CD14-positive monocyte (primary cell): ENCODE results near the gene SLC38A8. TPM values are rescaled to one million over a fixed set of nuclear protein-coding genes. Genes with fewer than 3 reads are reported as not detected.

Experiments
- DNase-seq, 3 donors: peaks; one replicate each; pipeline ENCODE4 v3.0.0-alpha.2; 2011 to 2022
- H2AFZ ChIP-seq: 2 replicates; pipeline ENCODE4 v1.6.0; 2012; ENCODE audit warnings: mild to moderate bottlenecking, low read depth, low read length, inconsistent platforms; ENCODE audit not compliant: insufficient read depth, poor library complexity, severe bottlenecking
- H3K27ac ChIP-seq, 2 donors: 1 replicate in 1 of 2; 2 replicates in 1 of 2; pipeline ENCODE4 v1.5.1; 2012 to 2013; ENCODE audit warnings: low read length in 2 of 2, control low read depth in 1 of 2, inconsistent platforms in 1 of 2, low read depth in 1 of 2, mild to moderate bottlenecking in 1 of 2
- H3K27me3 ChIP-seq, 2 donors: one replicate each; pipeline versions ENCODE4 v1.6.0 to v1.6.1; 2011 to 2013; ENCODE audit warnings: low read length in 2 of 2; ENCODE audit not compliant: control insufficient read depth in 2 of 2, insufficient read depth in 2 of 2
- H3K36me3 ChIP-seq, 2 donors: replicated peaks in 1 of 2; 1 replicate in 1 of 2; 2 replicates in 1 of 2; pipeline versions ENCODE4 v1.5.1 to v1.6.1; 2012 to 2013; ENCODE audit warnings: low read length in 2 of 2, control low read depth in 1 of 2, inconsistent platforms in 1 of 2, mild to moderate bottlenecking in 1 of 2; ENCODE audit not compliant: insufficient read depth in 2 of 2, control insufficient read depth in 1 of 2
- H3K4me1 ChIP-seq, 2 donors: 1 replicate in 1 of 2; 2 replicates in 1 of 2; pipeline versions ENCODE4 v1.5.1 to v1.6.1; 2012 to 2013; ENCODE audit warnings: low read length in 2 of 2, control low read depth in 1 of 2, inconsistent platforms in 1 of 2, mild to moderate bottlenecking in 1 of 2, moderate library complexity in 1 of 2; ENCODE audit not compliant: insufficient read depth in 2 of 2, control insufficient read depth in 1 of 2
- H3K4me2 ChIP-seq: replicated peaks from 2 replicates; pipeline ENCODE3; 2012; ENCODE audit warnings: low read length, moderate library complexity, mild to moderate bottlenecking; ENCODE audit not compliant: poor library complexity, severe bottlenecking; ENCODE audit errors: extremely low read depth
- H3K4me3 ChIP-seq, 3 experiments: fragments of 200-600 bp in 1 of 3; sonication (generic) in 1 of 3; replicated peaks in 1 of 3; 1 replicate in 2 of 3; 2 replicates in 1 of 3; pipeline ENCODE4 v1.5.1; 2011 to 2013; ENCODE audit warnings: low read length in 3 of 3, mild to moderate bottlenecking in 3 of 3, control low read depth in 2 of 3, low read depth in 2 of 3, inconsistent platforms in 1 of 3, moderate library complexity in 1 of 3
- H3K79me2 ChIP-seq: 2 replicates; pipeline ENCODE4 v1.6.0; 2012; ENCODE audit warnings: mild to moderate bottlenecking, control low read depth, inconsistent platforms, low read length, moderate library complexity; ENCODE audit not compliant: insufficient read depth
- H3K9ac ChIP-seq: 2 replicates; pipeline ENCODE4 v1.6.0; 2017; ENCODE audit warnings: low read length, mild to moderate bottlenecking; ENCODE audit not compliant: insufficient read depth, poor library complexity, severe bottlenecking
- H3K9me3 ChIP-seq, 2 donors: replicated peaks in 1 of 2; 1 replicate in 1 of 2; 2 replicates in 1 of 2; pipeline versions ENCODE4 v1.5.1 to v1.6.1; 2012 to 2013; ENCODE audit warnings: low read length in 2 of 2, control low read depth in 1 of 2; ENCODE audit not compliant: control insufficient read depth in 1 of 2, insufficient read depth in 1 of 2
- H4K20me1 ChIP-seq: 2 replicates; pipeline ENCODE4 v1.6.0; 2012; ENCODE audit warnings: mild to moderate bottlenecking, low read length, control low read depth, moderate library complexity; ENCODE audit not compliant: insufficient read depth
- H3K27ac Mint-ChIP-seq, 7 donors: one replicate each; pipeline ENCODE4 v1.8.0; 2020; ENCODE audit warnings: mild to moderate bottlenecking in 7 of 7, mixed read lengths in 7 of 7, moderate library complexity in 6 of 7, inconsistent platforms in 2 of 7
- H3K27me3 Mint-ChIP-seq, 3 donors: one replicate each; pipeline ENCODE4 v1.8.0; 2021 to 2022; ENCODE audit warnings: low read depth in 3 of 3, mild to moderate bottlenecking in 3 of 3, mixed read lengths in 3 of 3, moderate library complexity in 3 of 3, inconsistent platforms in 1 of 3
- H3K36me3 Mint-ChIP-seq, 2 donors: one replicate each; pipeline ENCODE4 v1.8.0; 2020; ENCODE audit warnings: mixed read lengths in 2 of 2, inconsistent platforms in 1 of 2, mild to moderate bottlenecking in 1 of 2
- H3K4me1 Mint-ChIP-seq: one replicate; pipeline ENCODE4 v1.8.0; 2020; ENCODE audit warnings: mild to moderate bottlenecking, mixed read lengths
- H3K4me3 Mint-ChIP-seq, 2 donors: one replicate each; pipeline ENCODE4 v1.8.0; 2020; ENCODE audit warnings: mild to moderate bottlenecking in 2 of 2, mixed read lengths in 2 of 2, moderate library complexity in 1 of 2
- H3K9me3 Mint-ChIP-seq, 7 donors: one replicate each; pipeline ENCODE4 v1.8.0; 2020 to 2022; ENCODE audit warnings: mixed read lengths in 7 of 7, mild to moderate bottlenecking in 6 of 7, moderate library complexity in 6 of 7, inconsistent platforms in 2 of 7
- WGBS: methylation state at CpG from one replicate; pipeline ENCODE4 v1.1.5; 2013; ENCODE audit warnings: missing lambda C conversion rate; ENCODE audit not compliant: insufficient coverage; 5-methylcytosine and 5-hydroxymethylcytosine counted together
- intact Hi-C, 2 donors: fragments of 100-400 bp; cut with micrococcal nuclease; formaldehyde crosslinking; loops; one replicate each; pipeline versions ENCODE4 v1.15.0 to v1.15.1; 2023
- polyA plus RNA-seq, 3 donors: library from polyadenylated mRNA; depleted of rRNA in 1 of 3; unstranded in 2 of 3; stranded (reverse) in 1 of 3; fragments of 300-500 nt in 2 of 3; fragments of >200 nt in 1 of 3; fragmentation: Illumina TruSeq in 2 of 3; gene quantifications; 1 replicate in 2 of 3; 2 replicates in 1 of 3; pipeline ENCODE4 v1.2.3, GENCODE V29; 2012 to 2021
- TF ChIP-seq, protein P1 (sequence below): fragments of 200-600 bp; IDR thresholded peaks from one replicate; pipeline ENCODE4 v1.8.0; 2022; ENCODE audit warnings: antibody characterized with exemption, mild to moderate bottlenecking

The SLC38A8 gene
- polyA plus RNA-seq, 3 donors, result not detected

DNA sequence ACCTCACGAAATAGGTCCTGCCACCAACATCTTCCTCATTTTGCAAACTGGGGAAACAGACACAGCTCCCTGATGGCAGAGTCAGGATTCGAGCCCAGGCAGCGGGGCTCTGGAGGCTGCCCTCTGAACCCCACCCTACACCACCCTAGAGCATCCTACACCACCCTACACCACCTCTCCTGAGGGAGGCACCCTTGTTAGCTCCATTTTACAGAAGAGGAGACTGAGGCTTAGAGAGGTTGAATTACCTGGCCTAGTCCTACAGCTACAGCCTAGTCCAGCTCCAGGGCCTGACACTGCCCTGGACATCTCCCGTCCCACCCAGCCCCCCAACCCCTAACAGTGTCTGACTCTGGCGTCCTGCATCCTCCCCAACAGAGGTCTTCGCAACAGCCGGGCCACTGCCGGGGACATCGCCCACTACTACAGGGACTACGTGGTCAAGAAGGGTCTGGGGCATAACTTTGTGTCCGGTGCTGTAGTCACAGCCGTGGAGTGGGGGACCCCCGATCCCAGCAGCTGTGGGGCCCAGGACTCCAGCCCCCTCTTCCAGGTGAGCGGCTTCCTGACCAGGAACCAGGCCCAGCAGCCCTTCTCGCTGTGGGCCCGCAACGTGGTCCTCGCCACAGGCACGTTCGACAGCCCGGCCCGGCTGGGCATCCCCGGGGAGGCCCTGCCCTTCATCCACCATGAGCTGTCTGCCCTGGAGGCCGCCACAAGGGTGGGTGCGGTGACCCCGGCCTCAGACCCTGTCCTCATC lies 77.7 kb downstream of the SLC38A8 start:
- no peak overlapping the region for H3K27ac Mint-ChIP-seq

More for the DNA sequence above, 77.7 kb downstream of the SLC38A8 start:
- TF ChIP-seq, protein P1, sequence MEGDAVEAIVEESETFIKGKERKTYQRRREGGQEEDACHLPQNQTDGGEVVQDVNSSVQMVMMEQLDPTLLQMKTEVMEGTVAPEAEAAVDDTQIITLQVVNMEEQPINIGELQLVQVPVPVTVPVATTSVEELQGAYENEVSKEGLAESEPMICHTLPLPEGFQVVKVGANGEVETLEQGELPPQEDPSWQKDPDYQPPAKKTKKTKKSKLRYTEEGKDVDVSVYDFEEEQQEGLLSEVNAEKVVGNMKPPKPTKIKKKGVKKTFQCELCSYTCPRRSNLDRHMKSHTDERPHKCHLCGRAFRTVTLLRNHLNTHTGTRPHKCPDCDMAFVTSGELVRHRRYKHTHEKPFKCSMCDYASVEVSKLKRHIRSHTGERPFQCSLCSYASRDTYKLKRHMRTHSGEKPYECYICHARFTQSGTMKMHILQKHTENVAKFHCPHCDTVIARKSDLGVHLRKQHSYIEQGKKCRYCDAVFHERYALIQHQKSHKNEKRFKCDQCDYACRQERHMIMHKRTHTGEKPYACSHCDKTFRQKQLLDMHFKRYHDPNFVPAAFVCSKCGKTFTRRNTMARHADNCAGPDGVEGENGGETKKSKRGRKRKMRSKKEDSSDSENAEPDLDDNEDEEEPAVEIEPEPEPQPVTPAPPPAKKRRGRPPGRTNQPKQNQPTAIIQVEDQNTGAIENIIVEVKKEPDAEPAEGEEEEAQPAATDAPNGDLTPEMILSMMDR, result no peak
- DNase-seq, result no peak
- Histone ChIP-seq H3K4me1 (no peaks in the 10 kb centered on the region), H3K79me2 (no peaks in the 10 kb centered on the region), H3K4me3 (no peak overlapping the region), H3K27ac (no peak overlapping the region), H2AFZ (no peak overlapping the region), H3K27me3 (peaks cover 5 to 11% of the 10 kb centered on the region in 2 donors), H3K9ac (no peak overlapping the region), H4K20me1 (no peaks in the 10 kb centered on the region), H3K4me2 (no peak overlapping the region), H3K9me3 (no peaks in the 10 kb centered on the region), H3K36me3 (peaks cover 2 to 3% of the 10 kb centered on the region in 2 donors)
- 92% methylated on average over 25 of the region's 26 CpGs for WGBS
- peaks cover 0 to 12% (median 5%) of the 10 kb centered on the region in 7 donors for H3K9me3 Mint-ChIP-seq
- intact Hi-C loops, result loop anchor here (5.0 to 10.0 kb wide), 3 partner anchors 92 to 540 kb away; partner anchors contain the start of genes MEAK7 (in 1 of the 2) and TAF1C (in 1 of the 2)
- H3K4me3 Mint-ChIP-seq, result no peak overlapping the region
- H3K27me3 Mint-ChIP-seq, result peaks cover 13 to 28% (median 20%) of the 10 kb centered on the region in 3 donors
- H3K4me1 Mint-ChIP-seq, result peaks cover 2% of the 10 kb centered on the region
- peaks cover 24 to 43% of the 10 kb centered on the region in 2 donors for H3K36me3 Mint-ChIP-seq
